K562 (cell line): Measurements from ENCODE around the gene GRK3. TPM values are rescaled to one million over a fixed set of nuclear protein-coding genes. Genes with fewer than 3 reads are reported as not detected.

Experiments
- ATF1 ChIP-seq, 2 experiments: fragments of 450-650 bp in 1 of 2; IDR thresholded peaks; 2 replicates each; pipeline ENCODE4 v1.6.1; 2016; ENCODE audit warnings: missing compliant biosample characterization in 1 of 2, missing genetic modification characterization in 1 of 2
- CC2D1A ChIP-seq: fragments of 450-650 bp; IDR thresholded peaks from 2 replicates; pipeline ENCODE4 v1.6.1; 2017; ENCODE audit warnings: mild to moderate bottlenecking
- ID3 ChIP-seq, 2 experiments: fragments of 250-450 bp in 1 of 2; fragments of 450-650 bp in 1 of 2; sonication (Bioruptor Pico) in 1 of 2; IDR thresholded peaks; 2 replicates each; pipeline versions ENCODE4 v1.6.1 to v1.8.0; 2016 to 2021; ENCODE audit warnings: mild to moderate bottlenecking in 2 of 2, moderate library complexity in 2 of 2, missing compliant biosample characterization in 1 of 2, missing genetic modification characterization in 1 of 2
- PRDM10 ChIP-seq: fragments of 450-650 bp; IDR thresholded peaks from 2 replicates; pipeline ENCODE4 v1.6.1; 2018; ENCODE audit not compliant: partially characterized antibody
- RBFOX2 ChIP-seq: fragments of 200-400 bp; formaldehyde crosslinking; IDR thresholded peaks from 2 replicates; pipeline ENCODE4 v1.6.1; 2017; ENCODE audit warnings: low read depth, mild to moderate bottlenecking, low read length, moderate library complexity
- SP2 ChIP-seq: IDR thresholded peaks from 2 replicates; pipeline ENCODE4 v1.6.1; 2011; ENCODE audit warnings: mild to moderate bottlenecking, low read depth, low read length, moderate library complexity; ENCODE audit not compliant: poor library complexity, severe bottlenecking; ENCODE audit errors: extremely low read depth
- ZNF175 ChIP-seq: fragments of 200-800 bp; sonication (Bioruptor generic); IDR thresholded peaks from 2 replicates; pipeline ENCODE4 v1.6.1; 2016; ENCODE audit warnings: low read depth, mild to moderate bottlenecking, missing genetic modification characterization, missing compliant biosample characterization
- ZNF589 ChIP-seq: fragments of 200-800 bp; sonication (Bioruptor generic); IDR thresholded peaks from 2 replicates; pipeline ENCODE4 v1.6.1; 2016; ENCODE audit warnings: low read depth, missing genetic modification characterization, missing compliant biosample characterization
- polyA plus RNA-seq, 8 experiments: library from polyadenylated mRNA; depleted of rRNA in 4 of 8; stranded (reverse) in 5 of 8; unstranded in 3 of 8; fragments of >200 nt; fragmentation: Nextera tagmentation in 2 of 8; fragmentation: Illumina TruSeq in 1 of 8; extraction: Ambion mirVana in 2 of 8; extraction: Trizol in 1 of 8; gene quantifications; 2 replicates each; pipeline versions ENCODE4 v1.2.1 to v1.2.3, GENCODE V29; 2011 to 2014; ENCODE audit warnings: inconsistent platforms in 1 of 8, missing spikeins in 1 of 8
- total RNA-seq, 7 experiments: library from RNA; depleted of rRNA in 6 of 7; stranded (reverse); fragments of >200 nt in 6 of 7; fragmentation: Illumina TruSeq in 2 of 7; extraction: Trizol in 2 of 7; gene quantifications; 2 replicates each; pipeline versions ENCODE4 v1.2.1 to v1.2.3, GENCODE V29; 2011 to 2021; ENCODE audit warnings: low replicate concordance in 1 of 7
- TF ChIP-seq, protein P1 (sequence below), 2 experiments: fragments of 450-650 bp; IDR thresholded peaks; 2 replicates each; pipeline ENCODE4 v1.6.1; 2018; ENCODE audit warnings: mild to moderate bottlenecking in 2 of 2, low read depth in 1 of 2; ENCODE audit not compliant: partially characterized antibody in 2 of 2
- TF ChIP-seq, protein P2 (sequence below): sonication (generic); formaldehyde crosslinking; IDR thresholded peaks from 2 replicates; pipeline ENCODE4 v1.8.0; 2023; ENCODE audit warnings: missing genetic modification reagents, mild to moderate bottlenecking, borderline replicate concordance

Gene GRK3
- total and polyA plus RNA-seq, 9 of the 15 experiments (the other 6 are each of a cell fraction or from before 2014, with no cell fraction given): 1.4 to 7.6 (median 3.6) TPM

GRCh38 chr22:25741692-25742626, 177.5 kb downstream of the GRK3 start, which contains the start of gene MYO18B (continued):
- TF ChIP-seq, protein P1, sequence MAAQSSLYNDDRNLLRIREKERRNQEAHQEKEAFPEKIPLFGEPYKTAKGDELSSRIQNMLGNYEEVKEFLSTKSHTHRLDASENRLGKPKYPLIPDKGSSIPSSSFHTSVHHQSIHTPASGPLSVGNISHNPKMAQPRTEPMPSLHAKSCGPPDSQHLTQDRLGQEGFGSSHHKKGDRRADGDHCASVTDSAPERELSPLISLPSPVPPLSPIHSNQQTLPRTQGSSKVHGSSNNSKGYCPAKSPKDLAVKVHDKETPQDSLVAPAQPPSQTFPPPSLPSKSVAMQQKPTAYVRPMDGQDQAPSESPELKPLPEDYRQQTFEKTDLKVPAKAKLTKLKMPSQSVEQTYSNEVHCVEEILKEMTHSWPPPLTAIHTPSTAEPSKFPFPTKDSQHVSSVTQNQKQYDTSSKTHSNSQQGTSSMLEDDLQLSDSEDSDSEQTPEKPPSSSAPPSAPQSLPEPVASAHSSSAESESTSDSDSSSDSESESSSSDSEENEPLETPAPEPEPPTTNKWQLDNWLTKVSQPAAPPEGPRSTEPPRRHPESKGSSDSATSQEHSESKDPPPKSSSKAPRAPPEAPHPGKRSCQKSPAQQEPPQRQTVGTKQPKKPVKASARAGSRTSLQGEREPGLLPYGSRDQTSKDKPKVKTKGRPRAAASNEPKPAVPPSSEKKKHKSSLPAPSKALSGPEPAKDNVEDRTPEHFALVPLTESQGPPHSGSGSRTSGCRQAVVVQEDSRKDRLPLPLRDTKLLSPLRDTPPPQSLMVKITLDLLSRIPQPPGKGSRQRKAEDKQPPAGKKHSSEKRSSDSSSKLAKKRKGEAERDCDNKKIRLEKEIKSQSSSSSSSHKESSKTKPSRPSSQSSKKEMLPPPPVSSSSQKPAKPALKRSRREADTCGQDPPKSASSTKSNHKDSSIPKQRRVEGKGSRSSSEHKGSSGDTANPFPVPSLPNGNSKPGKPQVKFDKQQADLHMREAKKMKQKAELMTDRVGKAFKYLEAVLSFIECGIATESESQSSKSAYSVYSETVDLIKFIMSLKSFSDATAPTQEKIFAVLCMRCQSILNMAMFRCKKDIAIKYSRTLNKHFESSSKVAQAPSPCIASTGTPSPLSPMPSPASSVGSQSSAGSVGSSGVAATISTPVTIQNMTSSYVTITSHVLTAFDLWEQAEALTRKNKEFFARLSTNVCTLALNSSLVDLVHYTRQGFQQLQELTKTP (IDR thresholded peaks at IDR 0.05; ENCODE audit: low read depth in 1 of 2, partially characterized antibody in 2 of 2): peak in 1 of 2 experiments; percentile 54
- TF ChIP-seq PRDM10 (peak; percentile 29), SP2 (no peak), CC2D1A (no peak), ATF1 (CRISPR knock-in tag; IDR thresholded peaks at IDR 0.05) (no peak), ATF1 (tag; IDR thresholded peaks at IDR 0.05) (peak; percentile 49), ZNF589 (CRISPR knock-in tag) (peak; percentile 85; the same call in 1 of the 2 replicates), RBFOX2 (peak; percentile 80), ID3 (CRISPR knock-in tag; IDR thresholded peaks at IDR 0.05) (no peak), ID3 (tag; IDR thresholded peaks at IDR 0.05) (0 out of 2 replicates have a peak, but pooled peaks have one; percentile 44), ZNF175 (CRISPR knock-in tag) (peak; percentile 81)
- TF ChIP-seq, protein P2, sequence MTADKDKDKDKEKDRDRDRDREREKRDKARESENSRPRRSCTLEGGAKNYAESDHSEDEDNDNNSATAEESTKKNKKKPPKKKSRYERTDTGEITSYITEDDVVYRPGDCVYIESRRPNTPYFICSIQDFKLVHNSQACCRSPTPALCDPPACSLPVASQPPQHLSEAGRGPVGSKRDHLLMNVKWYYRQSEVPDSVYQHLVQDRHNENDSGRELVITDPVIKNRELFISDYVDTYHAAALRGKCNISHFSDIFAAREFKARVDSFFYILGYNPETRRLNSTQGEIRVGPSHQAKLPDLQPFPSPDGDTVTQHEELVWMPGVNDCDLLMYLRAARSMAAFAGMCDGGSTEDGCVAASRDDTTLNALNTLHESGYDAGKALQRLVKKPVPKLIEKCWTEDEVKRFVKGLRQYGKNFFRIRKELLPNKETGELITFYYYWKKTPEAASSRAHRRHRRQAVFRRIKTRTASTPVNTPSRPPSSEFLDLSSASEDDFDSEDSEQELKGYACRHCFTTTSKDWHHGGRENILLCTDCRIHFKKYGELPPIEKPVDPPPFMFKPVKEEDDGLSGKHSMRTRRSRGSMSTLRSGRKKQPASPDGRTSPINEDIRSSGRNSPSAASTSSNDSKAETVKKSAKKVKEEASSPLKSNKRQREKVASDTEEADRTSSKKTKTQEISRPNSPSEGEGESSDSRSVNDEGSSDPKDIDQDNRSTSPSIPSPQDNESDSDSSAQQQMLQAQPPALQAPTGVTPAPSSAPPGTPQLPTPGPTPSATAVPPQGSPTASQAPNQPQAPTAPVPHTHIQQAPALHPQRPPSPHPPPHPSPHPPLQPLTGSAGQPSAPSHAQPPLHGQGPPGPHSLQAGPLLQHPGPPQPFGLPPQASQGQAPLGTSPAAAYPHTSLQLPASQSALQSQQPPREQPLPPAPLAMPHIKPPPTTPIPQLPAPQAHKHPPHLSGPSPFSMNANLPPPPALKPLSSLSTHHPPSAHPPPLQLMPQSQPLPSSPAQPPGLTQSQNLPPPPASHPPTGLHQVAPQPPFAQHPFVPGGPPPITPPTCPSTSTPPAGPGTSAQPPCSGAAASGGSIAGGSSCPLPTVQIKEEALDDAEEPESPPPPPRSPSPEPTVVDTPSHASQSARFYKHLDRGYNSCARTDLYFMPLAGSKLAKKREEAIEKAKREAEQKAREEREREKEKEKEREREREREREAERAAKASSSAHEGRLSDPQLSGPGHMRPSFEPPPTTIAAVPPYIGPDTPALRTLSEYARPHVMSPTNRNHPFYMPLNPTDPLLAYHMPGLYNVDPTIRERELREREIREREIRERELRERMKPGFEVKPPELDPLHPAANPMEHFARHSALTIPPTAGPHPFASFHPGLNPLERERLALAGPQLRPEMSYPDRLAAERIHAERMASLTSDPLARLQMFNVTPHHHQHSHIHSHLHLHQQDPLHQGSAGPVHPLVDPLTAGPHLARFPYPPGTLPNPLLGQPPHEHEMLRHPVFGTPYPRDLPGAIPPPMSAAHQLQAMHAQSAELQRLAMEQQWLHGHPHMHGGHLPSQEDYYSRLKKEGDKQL: no peak
